Activated CD8-positive, alpha-beta T cell treated with anti-CD3 and anti-CD28 coated beads for 36 hours (primary cell): ENCODE measurements around the gene GIGYF2. TPM values are rescaled to one million over a fixed set of nuclear protein-coding genes. Genes with fewer than 3 reads are reported as not detected.

Experiments used
- ATAC-seq: fragments of 200-7000 bp; cut with Tn5 transposase; one replicate; pipeline ENCODE4 v1.10.0; 2021; ENCODE audit warnings: mild to moderate bottlenecking, moderate library complexity
- CTCF ChIA-PET: fragments of 350-600 bp; sonication (Branson Sonifier 250); formaldehyde crosslinking; loops from one replicate; lab custom pipeline; 2021; ENCODE audit warnings: antibody characterized with exemption; lab: Charles Lee
- POLR2A ChIA-PET: fragments of 350-600 bp; sonication (Branson Sonifier 250); formaldehyde crosslinking; loops from one replicate; lab custom pipeline; 2021; ENCODE audit warnings: antibody characterized with exemption; lab: Charles Lee
- DNase-seq: peaks from one replicate; pipeline ENCODE4 v3.0.0-alpha.2; 2020
- H3K27ac Mint-ChIP-seq: one replicate; pipeline ENCODE4 v1.8.0; 2021; ENCODE audit warnings: mild to moderate bottlenecking, mixed read lengths
- H3K27me3 Mint-ChIP-seq: one replicate; pipeline ENCODE4 v1.8.0; 2021; ENCODE audit warnings: mixed read lengths
- H3K36me3 Mint-ChIP-seq: one replicate; pipeline ENCODE4 v1.8.0; 2021; ENCODE audit warnings: low read depth, mixed read lengths
- H3K4me1 Mint-ChIP-seq: one replicate; pipeline ENCODE4 v1.8.0; 2021; ENCODE audit warnings: low read depth, mixed read lengths
- H3K4me3 Mint-ChIP-seq: one replicate; pipeline ENCODE4 v1.8.0; 2021; ENCODE audit warnings: mild to moderate bottlenecking, moderate library complexity, mixed read lengths
- H3K9me3 Mint-ChIP-seq: one replicate; pipeline ENCODE4 v1.8.0; 2021; ENCODE audit warnings: mixed read lengths
- CTCF ChIP-seq: fragments of 200-600 bp; IDR thresholded peaks from one replicate; pipeline ENCODE4 v1.8.0; 2022; ENCODE audit warnings: antibody characterized with exemption, mild to moderate bottlenecking
- intact Hi-C: fragments of 100-400 bp; cut with micrococcal nuclease; formaldehyde crosslinking; loops from one replicate; pipeline ENCODE4 v1.10.0; 2022
- total RNA-seq, 2 experiments: library from RNA; stranded (reverse); gene quantifications; one replicate each; pipeline ENCODE4 v1.2.3, GENCODE V29; 2021

GIGYF2 gene
- total RNA-seq, 2 experiments from 2014 or later = 49.7 to 52.5 TPM

- no peak for TF ChIP-seq CTCF
- CTCF ChIA-PET = interaction anchor here (1.3 to 1.4 kb wide), 2 partner anchors 15 to 63 kb away, joined by 3 read pairs; no protein-coding TSS in a partner anchor
- intact Hi-C loops = no loop called here
Observed at GRCh38 chr2:232667989-232668583, 29.0 kb upstream of the GIGYF2 start.

GRCh38 chr2:232668805-232669444, 28.2 kb upstream of the GIGYF2 start:
- Mint-ChIP-seq H3K9me3 (no peaks in the 10 kb centered on the region), H3K27me3 (peaks cover 6% of the 10 kb centered on the region), H3K4me1 (no peaks in the 10 kb centered on the region), H3K27ac (no peak overlapping the region), H3K36me3 (no peaks in the 10 kb centered on the region), H3K4me3 (no peak overlapping the region)
- DNase-seq (peak; percentile 12), ATAC-seq (peak; percentile 42)
- TF ChIP-seq CTCF = no peak
- intact Hi-C loops = no loop called here
- CTCF ChIA-PET = interaction anchor here (1.4 to 1.8 kb wide), 2 partner anchors 55 to 58 kb away, joined by 3 to 4 read pairs; no protein-coding TSS in a partner anchor
- POLR2A ChIA-PET = no interaction called here

More at GRCh38 chr2:232667989-232668583, 29.0 kb upstream of the GIGYF2 start:
- Mint-ChIP-seq H3K27ac (no peak overlapping the region), H3K9me3 (no peaks in the 10 kb centered on the region), H3K36me3 (no peaks in the 10 kb centered on the region), H3K27me3 (peaks cover 4% of the 10 kb centered on the region), H3K4me1 (no peaks in the 10 kb centered on the region), H3K4me3 (no peak overlapping the region)
- ATAC-seq (no peak), DNase-seq (no peak)
- POLR2A ChIA-PET = no interaction called here

GRCh38 chr2:232672588-232672987, 24.5 kb upstream of the GIGYF2 start:
- POLR2A ChIA-PET = no interaction called here
- Mint-ChIP-seq H3K27me3 (peaks cover 8% of the 10 kb centered on the region), H3K4me1 (peaks cover 4% of the 10 kb centered on the region), H3K36me3 (no peaks in the 10 kb centered on the region), H3K9me3 (no peaks in the 10 kb centered on the region), H3K4me3 (no peak overlapping the region), H3K27ac (no peak overlapping the region)
- intact Hi-C loops = no loop called here
- CTCF ChIA-PET = no interaction called here
- no peak for DNase-seq
- ATAC-seq = no peak
- TF ChIP-seq CTCF = no peak

- no peak for TF ChIP-seq CTCF
- ATAC-seq (no peak), DNase-seq (no peak)
- Mint-ChIP-seq H3K27me3 (peaks cover 9% of the 10 kb centered on the region), H3K27ac (no peak overlapping the region), H3K36me3 (no peaks in the 10 kb centered on the region), H3K4me1 (peaks cover 4% of the 10 kb centered on the region), H3K9me3 (no peaks in the 10 kb centered on the region), H3K4me3 (no peak overlapping the region)
- POLR2A ChIA-PET = no interaction called here
- CTCF ChIA-PET = no interaction called here
- intact Hi-C loops = no loop called here
Observed at GRCh38 chr2:232674491-232674890, 22.6 kb upstream of the GIGYF2 start.

- no peak for TF ChIP-seq CTCF
- intact Hi-C loops = no loop called here
- peaks cover 4% of the 10 kb centered on the region for H3K4me1 Mint-ChIP-seq
- DNase-seq (no peak), ATAC-seq (no peak)
- CTCF ChIA-PET = no interaction called here
- H3K9me3 Mint-ChIP-seq = no peaks in the 10 kb centered on the region
- H3K27me3 Mint-ChIP-seq = peaks cover 11% of the 10 kb centered on the region
- no peaks in the 10 kb centered on the region for H3K36me3 Mint-ChIP-seq
- POLR2A ChIA-PET = no interaction called here
- no peak overlapping the region for H3K4me3 Mint-ChIP-seq
- no peak overlapping the region for H3K27ac Mint-ChIP-seq
Observed at GRCh38 chr2:232675381-232675780, 21.8 kb upstream of the GIGYF2 start.
